ENCODE results near the gene COA3. TPM values are rescaled to one million over a fixed set of nuclear protein-coding genes. Genes with fewer than 3 reads are reported as not detected.

The COA3 gene
- total and polyA plus RNA-seq, 4 donors = 62.3 to 294 (median 103) TPM

- WGBS = 67% methylated on average over 52 of the region's 52 CpGs
- Histone ChIP-seq H3K4me3 (ENCODE audit: low read depth in 1 of 3, low read length in 3 of 3) (no peak overlapping the region), H3K27ac (ENCODE audit: low read depth in 1 of 2, low read length in 2 of 2) (no peak overlapping the region), H3K4me1 (ENCODE audit: control insufficient read depth in 4 of 4, insufficient read depth in 4 of 4, low read length in 3 of 4) (peaks cover 2 to 12% (median 8%) of the 10 kb centered on the region in 4 donors), H3K9me3 (ENCODE audit: control insufficient read depth in 4 of 4, low read length in 3 of 4) (no peaks in the 10 kb centered on the region), H3K27me3 (ENCODE audit: control insufficient read depth in 4 of 4, insufficient read depth in 4 of 4, low read length in 3 of 4) (peaks cover 0 to 6% (median 0%) of the 10 kb centered on the region in 4 donors), H3K9ac (ENCODE audit: low read depth in 1 of 2, low read length in 2 of 2) (no peak overlapping the region), H3K36me3 (ENCODE audit: control insufficient read depth in 4 of 4, insufficient read depth in 3 of 4, low read depth in 1 of 4, low read length in 3 of 4) (no peaks in the 10 kb centered on the region)
- DNase-seq (ENCODE audit: low spot score) = no peak
- no peak for TF ChIP-seq YY1 (IDR thresholded peaks at IDR 0.05)
- no peak for TF ChIP-seq SP1 (IDR thresholded peaks at IDR 0.05)
- TF ChIP-seq JUND (IDR thresholded peaks at IDR 0.05) = no peak
- no peak for TF ChIP-seq GABPA (IDR thresholded peaks at IDR 0.05 in 1 of 2, conservative IDR thresholded peaks at IDR 0.05 in 1 of 2)
- TF ChIP-seq NR2F2 (IDR thresholded peaks at IDR 0.05) = no peak
- no peak for TF ChIP-seq HNF4G (IDR thresholded peaks at IDR 0.05)
- no peak for TF ChIP-seq RXRA (IDR thresholded peaks at IDR 0.05)
- no peak for TF ChIP-seq FOXA2 (IDR thresholded peaks at IDR 0.05)
- no peak for TF ChIP-seq REST (IDR thresholded peaks at IDR 0.05)
- no peak for TF ChIP-seq EGR1 (IDR thresholded peaks at IDR 0.05; ENCODE audit: low read depth in 2 of 2)
- no peak for TF ChIP-seq RAD21 (IDR thresholded peaks at IDR 0.05)
- TF ChIP-seq CTCF (IDR thresholded peaks at IDR 0.05; ENCODE audit: low read depth, low read length, missing input control) = no peak
- no peak for TF ChIP-seq MAX (IDR thresholded peaks at IDR 0.05)
- no peak for TF ChIP-seq FOXA1 (IDR thresholded peaks at IDR 0.05)
- TF ChIP-seq ATF3 (IDR thresholded peaks at IDR 0.05) = no peak
- TF ChIP-seq HNF4A (conservative IDR thresholded peaks at IDR 0.05) = no peak
- TF ChIP-seq ZBTB33 (IDR thresholded peaks at IDR 0.05) = no peak
- TF ChIP-seq TAF1 (conservative IDR thresholded peaks at IDR 0.05) = no peak
These were observed 13.5 kb downstream of the COA3 start for GRCh38 chr17:42784811-42785592.
